ENCODE results near the gene APP. TPM values are rescaled to one million over a fixed set of nuclear protein-coding genes. Genes with fewer than 3 reads are reported as not detected.

APP gene
- total RNA-seq, 1 donor from 2014 or later, result 334 TPM

DNA sequence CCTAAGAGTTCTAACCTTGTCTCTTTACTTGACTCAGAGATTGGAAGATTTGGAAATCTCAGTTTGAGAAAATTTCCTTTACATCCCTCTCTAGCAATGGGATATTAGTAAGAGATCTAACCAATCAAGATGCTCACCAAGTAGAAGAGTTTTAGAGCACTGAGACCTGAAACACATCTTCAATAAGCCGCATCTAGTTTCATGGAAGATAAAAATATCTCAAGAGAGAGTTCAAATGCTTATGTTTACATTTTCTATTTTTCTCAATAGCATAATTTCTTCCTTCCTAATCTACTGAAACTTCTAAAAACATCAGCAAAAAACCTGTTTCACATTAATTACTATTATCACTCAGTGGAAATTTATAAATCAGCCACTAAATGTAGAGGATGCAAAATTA is 165.1 kb downstream of the APP start:
- intact Hi-C loops (cut with DNase I), result no loop called here
- no peak for DNase-seq (ENCODE audit: low spot score)

DNA sequence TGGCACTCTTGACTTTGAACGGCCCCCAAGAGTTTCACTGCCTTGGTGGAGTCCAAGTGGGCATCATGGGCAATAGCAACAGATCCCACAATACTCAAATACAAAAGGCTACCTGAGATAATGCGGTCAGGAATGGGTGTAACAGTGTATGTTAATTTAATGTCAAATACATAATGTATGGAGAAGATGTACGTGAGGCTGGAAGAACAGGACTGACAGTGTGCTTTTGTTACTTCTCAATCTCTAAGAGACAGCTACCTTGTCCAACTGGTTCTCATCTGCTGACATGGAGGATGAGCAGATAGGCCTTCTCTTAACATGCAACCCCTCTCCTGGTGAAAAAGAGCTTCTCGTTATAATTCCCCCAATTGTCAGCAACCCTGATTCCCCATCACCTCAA is 167.2 kb downstream of the APP start:
- intact Hi-C loops (cut with DNase I), result no loop called here
- DNase-seq (ENCODE audit: low spot score), result no peak

DNA sequence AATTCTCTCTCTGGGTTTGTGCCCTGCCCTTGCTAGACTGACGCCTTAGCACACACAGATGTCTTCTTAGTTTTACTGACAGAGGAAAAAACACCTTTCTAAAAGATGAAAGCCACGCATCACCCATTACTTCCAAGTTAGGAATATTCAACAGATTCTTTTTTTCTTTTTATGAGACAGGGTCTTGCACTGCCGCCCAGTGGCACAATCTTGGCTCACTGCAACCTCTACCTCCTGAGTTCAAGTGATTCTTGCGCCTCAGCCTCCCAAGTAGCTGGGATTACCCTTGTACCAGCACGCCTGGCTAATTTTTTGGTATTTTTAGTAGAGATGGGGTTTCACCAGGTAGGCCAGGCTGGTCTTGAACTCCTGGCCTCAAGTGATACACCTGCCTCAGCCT is 169.2 kb downstream of the APP start:
- intact Hi-C loops (cut with DNase I), result no loop called here
- no peak for DNase-seq (ENCODE audit: low spot score)

DNA sequence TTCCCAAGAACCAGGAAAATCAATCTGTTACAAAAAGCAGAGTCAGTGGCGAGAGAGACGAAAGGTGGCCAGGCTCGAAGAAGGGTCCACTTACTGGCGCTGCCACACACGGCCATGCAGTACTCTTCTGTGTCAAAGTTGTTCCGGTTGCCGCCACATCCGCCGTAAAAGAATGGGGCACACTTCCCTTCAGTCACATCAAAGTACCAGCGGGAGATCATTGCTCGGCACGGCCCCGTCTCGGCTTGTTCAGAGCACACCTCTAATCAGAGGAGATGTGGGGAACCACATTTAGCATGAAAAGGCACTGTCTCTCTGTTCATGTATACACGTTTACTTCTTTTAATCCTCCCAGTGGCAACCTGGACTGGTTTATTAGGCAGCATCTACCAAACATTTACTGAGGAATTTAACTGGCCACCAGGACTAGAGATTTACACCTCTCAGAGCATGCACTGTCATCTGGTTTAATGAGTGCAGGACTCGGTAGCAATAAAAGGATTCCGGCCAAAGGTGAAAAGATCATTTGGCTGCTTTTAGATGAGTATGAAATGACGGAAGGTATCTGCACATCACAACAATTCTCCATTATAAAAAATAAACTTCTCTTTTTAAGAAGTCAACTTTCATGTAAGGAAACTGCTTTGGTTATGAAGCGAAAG is 170.5 kb downstream of the APP start:
- intact Hi-C loops (cut with DNase I), result loop anchor here (10.0 kb wide), 1 partner anchor 165 kb away; no protein-coding TSS in a partner anchor
- DNase-seq (ENCODE audit: low spot score), result no peak

DNA sequence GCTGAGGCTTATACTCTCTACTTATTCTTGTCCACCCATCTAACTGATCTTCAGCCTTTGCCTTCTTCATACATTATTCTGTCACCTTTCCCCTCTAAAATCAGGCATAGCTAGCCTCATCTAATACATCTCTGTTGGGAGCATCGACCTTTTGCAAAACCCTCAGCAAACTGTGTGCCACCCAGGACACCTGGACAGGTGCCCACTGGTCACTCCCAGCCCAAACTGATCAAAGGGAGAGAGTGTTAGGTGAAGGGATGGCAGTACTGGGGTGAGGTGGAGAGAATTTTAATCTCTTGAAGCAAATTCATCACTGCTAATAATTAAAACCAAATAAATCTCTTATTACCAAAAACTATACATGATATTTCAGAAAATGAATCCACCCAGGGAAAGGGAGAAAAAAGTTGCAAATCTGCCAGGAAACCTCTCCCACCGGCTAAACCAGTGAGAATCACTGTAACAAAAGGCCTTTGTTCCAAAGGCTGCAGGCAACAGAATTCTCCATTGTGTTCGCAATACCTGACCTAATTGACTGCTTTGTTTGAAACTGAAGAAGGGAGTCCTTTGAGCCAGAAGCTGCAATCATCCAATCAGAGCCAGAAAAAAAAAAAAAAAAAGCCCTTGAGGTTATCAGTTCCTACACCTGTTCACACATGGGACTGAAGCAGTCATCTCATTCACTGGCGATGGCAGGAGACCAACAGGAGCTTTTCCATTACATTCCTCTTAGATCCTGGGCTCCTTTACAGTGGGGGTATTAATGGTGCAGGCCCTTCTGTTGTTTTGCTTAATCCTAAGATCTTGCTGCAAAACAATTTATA is 172.6 kb downstream of the APP start:
- no peak for DNase-seq (ENCODE audit: low spot score)
- intact Hi-C loops (cut with DNase I), result loop anchor here (10.0 kb wide), 1 partner anchor 167 kb away; no protein-coding TSS in a partner anchor

DNA sequence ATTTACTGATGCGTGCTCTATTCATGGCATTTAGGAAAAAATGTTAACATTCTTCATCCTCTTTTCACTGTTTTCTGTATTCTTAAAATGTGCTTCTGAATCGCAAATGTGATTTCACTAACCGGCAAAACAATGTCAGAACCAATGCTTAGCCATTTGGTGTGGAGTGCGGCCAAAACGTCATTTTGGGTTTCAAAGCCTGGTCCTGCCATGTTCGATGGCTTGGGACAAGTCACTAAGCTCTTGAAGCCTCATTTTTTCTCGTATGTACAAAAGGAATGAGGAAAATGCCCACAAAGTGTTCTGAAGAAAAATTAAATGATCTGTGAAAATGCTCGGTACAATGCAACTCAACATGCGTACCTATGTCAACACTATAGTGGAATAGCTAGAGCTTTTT is 175.3 kb downstream of the APP start:
- intact Hi-C loops (cut with DNase I), result loop anchor here (10.0 kb wide), 1 partner anchor 170 kb away; no protein-coding TSS in a partner anchor
- no peak for DNase-seq (ENCODE audit: low spot score)

DNA sequence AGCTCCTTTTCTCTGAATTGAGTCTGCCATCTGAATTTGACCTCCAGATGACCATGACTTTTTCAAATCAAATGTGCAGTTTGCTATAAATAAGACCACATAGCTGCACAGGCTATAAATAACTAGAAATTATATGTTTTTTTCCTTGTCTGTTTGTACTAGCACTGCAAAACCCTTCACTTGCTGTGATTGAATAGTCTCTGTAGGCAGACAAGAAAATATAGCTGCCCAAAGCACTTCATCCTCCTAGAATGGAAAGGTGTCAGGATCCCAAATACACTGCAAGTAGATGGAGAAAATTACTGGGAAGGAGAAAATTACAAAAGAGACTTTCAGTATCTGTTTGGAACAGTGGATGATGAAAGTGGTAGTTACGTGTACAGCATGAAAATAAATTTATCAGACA is 175.8 kb downstream of the APP start:
- intact Hi-C loops (cut with DNase I), result loop anchor here (10.0 kb wide), 1 partner anchor 170 kb away; no protein-coding TSS in a partner anchor
- no peak for DNase-seq (ENCODE audit: low spot score)

DNA sequence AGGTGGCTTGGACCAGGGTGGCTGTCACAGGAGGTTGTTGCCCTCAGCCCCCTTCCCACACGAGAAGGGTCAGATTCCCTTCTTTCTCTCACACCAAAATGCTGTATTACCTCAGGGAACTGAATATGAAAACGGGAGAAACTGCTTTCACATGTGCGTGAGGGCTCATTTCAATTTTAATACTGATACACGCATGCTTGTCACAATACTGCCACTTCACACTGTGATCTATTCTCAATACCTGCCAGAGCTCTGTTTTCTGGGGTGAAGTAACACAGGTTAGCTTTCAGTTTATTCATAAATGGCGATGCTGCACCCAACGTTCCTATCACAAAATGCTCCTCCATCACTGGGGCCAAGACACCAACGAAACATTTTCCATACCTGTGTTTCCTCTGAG is 181.8 kb downstream of the APP start:
- intact Hi-C loops (cut with DNase I), result no loop called here
- DNase-seq (ENCODE audit: low spot score), result no peak

DNA sequence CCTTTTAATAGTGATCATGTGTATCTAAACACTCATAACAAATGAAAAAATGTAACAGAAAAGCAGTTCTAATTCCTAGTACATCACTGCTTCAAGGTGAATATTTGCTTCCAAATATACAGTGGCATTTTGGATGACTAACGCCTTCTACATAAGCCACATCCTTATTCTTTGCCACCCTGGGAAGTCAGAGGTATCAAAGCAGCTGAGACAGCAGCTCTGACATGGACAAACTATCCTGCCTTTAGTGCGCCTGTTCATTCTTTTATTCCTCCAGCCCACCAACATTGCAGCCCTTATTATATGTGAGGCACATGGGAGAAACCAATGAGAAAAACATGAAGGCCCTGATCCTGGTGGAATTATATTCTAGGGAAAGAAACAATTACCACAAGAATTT is 183.0 kb downstream of the APP start:
- DNase-seq (ENCODE audit: low spot score), result no peak
- intact Hi-C loops (cut with DNase I), result no loop called here

DNA sequence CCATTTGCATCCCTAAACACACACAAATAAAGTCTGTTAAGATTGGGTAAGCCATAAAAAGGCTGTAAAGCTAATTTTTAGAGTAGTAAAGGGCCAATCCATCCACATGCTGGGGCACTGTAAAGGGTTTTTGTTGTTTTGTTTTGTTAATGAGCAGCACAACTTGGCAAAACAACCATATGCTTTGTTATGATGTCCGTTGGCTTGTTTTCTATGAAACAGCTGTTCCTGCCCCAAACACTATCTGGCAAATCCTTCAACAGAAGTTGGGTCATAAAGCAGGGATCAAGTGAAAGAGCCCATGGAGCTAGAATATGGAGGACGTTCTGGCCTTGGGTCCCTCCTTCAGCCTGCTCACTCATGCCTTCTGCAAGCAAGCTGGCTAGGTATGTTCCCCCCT is 183.6 kb downstream of the APP start:
- intact Hi-C loops (cut with DNase I), result no loop called here

DNA sequence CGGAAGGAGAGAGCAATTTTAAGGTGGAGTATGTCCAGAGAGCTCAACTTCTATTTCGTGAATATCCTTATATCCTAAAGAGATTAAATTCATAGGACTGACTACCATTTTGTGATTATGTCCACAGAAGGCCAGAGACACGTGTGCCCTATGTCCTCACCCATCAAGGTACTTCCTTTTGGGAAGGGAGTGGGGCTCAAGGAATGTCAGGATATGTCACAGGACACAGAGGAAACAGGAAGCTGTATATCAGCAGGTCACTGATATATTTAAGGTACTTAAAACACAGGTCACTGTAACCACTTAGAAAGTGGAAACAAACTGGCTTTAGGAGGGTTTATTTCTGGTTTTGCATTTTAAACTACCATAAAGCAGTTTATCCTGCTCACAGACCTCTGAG is 184.6 kb downstream of the APP start:
- intact Hi-C loops (cut with DNase I), result no loop called here
- DNase-seq (ENCODE audit: low spot score), result no peak

More for the DNA sequence above, 183.6 kb downstream of the APP start:
- DNase-seq (ENCODE audit: low spot score), result no peak

DNA sequence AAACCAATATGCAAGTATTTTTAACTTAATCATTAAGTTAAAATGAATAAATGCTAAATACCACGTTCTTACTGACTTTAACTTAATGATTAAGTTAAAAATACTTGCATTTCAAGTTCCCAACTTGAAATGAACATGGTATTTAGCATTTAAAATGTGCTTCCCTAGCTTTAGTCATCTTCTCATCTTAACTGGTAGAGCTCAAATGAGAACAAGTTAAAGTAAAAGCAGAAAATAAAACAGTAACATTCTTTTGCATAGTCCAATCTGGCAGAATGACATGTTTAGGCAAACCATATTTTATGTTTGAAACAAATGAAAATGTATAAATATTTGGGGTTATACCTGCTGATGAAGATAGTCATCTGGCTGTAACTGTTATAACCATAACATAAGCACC is 186.0 kb downstream of the APP start:
- intact Hi-C loops (cut with DNase I), result no loop called here

DNA sequence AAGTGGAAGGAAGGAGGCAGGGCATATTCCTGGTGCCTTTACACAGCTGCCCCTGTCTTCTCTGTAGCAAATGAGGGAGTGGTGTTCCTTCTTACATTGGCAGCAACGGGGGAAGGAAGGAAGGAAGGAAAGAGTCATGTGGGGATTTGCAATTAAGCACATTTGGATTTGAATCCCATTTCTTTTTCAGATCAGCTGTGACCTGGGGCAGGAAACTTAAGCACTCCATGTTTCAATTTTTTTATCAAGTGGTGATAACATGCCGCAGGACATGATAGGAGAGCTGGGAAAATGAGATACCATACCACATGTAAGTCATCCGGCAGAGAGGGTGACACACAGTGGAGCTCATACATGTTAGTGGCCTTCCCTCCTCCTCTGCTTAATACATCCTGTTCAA is 186.8 kb downstream of the APP start:
- DNase-seq (ENCODE audit: low spot score), result no peak
- intact Hi-C loops (cut with DNase I), result no loop called here

More for the DNA sequence above, 186.0 kb downstream of the APP start:
- DNase-seq (ENCODE audit: low spot score), result no peak

DNA sequence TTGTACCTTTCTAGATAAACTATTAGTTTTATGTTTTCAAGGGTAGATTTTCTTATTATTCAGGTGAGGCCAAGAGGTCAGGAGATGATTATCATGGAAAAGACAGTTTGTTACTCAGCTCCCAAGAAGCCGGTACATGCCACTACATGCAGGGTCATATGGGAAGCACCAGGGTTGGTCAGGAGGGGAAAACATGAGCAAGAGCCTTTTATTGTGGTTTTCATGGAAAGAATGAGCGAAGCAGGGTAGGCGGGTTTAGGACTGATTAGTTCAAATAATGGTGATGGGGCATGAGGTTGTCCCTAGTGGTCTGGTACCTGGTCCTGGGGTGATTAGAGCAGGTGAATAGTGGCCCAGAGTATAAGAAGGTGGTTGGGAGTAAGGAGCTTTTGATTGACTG is 189.9 kb downstream of the APP start:
- DNase-seq (ENCODE audit: low spot score), result no peak
- intact Hi-C loops (cut with DNase I), result no loop called here

DNA sequence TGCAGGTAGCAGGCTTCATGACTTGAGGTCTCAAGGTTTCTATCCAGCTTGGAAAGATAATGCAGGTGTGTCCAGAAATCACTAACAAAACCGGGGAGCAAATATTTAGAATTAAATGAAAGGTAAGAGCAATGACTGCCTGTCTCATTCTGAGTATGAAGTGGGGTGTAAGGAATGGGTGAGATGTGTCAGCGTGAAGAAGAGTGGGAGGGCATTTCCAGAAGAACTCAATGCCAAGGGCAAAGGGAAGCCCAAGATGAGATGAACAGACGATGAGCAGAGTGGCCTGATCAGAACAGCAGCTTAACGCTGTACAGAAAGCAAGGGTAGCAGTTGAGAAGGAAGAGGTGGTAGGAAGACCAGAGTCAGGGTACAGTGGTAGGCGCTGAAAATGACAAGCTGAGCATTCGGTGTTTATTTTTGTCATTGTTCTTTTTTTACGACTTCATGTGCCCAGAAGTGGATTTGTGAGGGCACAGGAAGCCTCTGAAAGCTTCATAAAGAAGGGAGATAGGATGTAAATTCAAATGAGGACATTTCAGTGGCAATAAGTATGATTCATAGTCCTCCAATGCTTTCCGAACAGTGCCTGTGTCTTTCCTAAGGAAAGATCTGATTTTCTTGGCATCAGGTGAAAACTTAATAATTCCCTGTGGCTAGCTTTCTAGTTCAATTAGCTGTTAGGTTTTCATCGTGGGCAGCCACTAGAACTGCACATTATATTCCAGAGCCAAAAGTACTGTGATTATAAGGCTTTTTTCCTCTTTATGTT is 190.5 kb downstream of the APP start:
- DNase-seq (ENCODE audit: low spot score), result no peak
- intact Hi-C loops (cut with DNase I), result no loop called here

DNA sequence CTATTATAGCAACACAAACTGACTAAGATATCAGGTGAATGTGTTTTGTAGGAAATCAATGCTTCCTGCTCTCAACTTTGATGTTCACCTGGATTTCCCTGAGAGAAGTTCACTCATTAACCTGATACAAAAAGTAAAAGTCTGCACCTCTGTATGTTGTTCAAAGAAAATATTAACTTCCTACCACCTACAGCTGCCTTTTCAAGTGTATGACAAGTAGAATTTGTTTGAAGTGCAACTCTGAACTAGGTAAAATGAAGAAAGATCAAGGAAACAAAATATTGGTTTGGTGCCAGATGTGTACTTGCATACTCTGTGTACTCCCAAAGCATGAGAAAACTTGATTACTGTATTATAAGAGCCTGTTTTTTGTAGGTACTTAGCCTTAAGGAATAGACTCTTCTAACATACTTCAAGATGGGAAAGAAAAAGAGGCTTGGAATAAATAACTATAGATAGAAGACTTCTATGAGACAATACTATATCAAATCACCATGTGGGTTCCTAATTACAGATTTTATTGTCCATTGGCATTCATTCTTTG is 193.4 kb downstream of the APP start:
- DNase-seq (ENCODE audit: low spot score), result no peak
- intact Hi-C loops (cut with DNase I), result no loop called here

DNA sequence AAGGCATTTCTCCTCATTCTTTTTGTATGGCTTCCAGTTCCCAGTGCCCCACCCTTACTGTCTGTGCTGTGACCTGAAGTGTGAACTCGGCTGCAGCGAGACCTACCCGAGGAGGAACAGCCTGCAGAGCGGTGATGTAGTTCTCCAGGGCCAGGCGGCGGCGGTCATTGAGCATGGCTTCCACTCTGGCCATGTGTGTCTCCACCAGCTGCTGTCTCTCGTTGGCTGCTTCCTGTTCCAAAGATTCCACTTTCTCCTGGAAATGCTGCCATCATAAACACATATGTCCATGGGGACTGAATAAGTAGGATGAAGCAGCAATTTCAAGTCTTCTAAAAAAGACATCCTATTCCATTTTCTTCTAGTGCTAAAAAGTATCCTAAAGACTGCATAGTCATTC is 195.6 kb downstream of the APP start:
- no peak for DNase-seq (ENCODE audit: low spot score)
- intact Hi-C loops (cut with DNase I), result no loop called here

DNA sequence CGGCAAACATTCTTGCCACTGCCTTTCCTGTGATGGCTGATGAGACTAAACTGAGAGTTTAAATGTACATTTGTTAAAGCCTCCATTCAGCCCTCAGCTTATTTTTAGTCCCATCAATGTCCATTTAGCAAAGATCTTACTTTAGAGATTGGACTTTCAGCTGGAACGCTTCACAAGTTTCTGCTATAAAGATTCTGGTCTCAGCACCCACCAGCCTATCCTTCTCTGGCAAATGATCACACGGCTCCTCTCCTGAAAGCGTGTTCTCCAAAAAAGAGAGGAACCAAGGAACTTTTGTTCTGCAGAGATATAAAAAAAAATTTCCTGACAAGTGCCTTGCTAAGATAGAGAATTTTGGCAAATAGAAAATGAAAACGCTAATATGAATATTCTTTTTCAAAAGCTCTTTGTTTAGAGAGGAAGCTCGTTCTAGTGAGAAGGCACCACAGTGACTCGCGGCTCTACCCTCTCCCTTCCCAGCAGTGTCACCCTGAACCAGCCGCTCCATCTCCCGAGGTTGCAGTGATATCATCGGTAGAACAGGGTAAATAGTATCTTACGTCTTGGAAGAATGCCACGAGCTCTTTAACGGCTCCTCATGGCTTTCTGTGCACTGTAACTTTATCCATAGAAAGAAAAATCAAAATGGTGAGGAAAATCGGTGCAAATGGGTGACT is 200.2 kb downstream of the APP start:
- intact Hi-C loops (cut with DNase I), result no loop called here

DNA sequence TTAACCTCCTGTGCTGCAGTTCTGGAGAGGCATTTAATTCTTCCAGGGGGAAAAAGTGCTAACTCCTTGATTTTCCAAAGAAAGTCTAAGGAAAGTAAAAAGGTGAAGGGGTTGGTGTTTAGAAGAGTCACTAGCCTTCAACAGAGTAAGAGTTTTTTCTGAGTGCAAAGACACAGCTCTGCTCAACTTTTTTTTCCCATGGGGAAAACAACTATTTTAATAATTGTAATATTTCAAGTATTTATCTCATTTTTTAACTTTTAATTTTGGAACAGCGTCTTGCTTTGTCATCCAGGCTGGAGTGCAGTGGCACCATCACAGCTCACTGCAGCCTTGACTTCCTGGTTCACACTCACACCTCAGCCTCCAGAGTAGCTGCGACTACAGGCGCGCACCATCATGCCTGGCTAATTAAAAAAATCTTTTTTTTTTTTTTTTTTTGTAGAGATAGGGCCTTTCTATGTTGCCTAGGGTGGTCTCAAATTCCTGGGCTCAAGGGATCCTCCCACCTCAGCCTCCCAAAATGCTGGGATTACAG is 202.6 kb downstream of the APP start:
- intact Hi-C loops (cut with DNase I), result loop anchor here (5.0 kb wide), 1 partner anchor 41 kb away; no protein-coding TSS in a partner anchor
- DNase-seq (ENCODE audit: low spot score), result no peak

More for the DNA sequence above, 200.2 kb downstream of the APP start:
- no peak for DNase-seq (ENCODE audit: low spot score)
